ENCODE data around the gene SDE2.

DNA sequence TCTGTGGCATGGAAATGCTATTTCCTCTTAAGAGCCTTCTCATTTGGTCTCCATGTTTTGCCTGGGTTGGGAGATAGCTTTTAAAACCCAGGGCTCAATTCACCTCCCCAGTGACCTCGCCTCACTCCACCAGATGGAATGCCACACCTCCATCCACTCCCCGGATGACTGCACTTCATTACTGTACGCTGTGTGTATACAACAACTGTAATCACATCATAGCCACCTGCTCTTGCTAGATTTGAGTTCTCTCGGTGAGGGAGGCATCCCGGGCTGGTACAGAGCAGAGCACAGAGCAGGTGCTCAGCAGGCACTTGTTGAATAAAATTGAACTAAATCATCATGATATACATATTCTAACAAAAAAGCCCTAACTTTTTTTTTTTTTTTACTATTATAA, 26.0 kb downstream of the SDE2 start:
- TF ChIP-seq, protein P1, sequence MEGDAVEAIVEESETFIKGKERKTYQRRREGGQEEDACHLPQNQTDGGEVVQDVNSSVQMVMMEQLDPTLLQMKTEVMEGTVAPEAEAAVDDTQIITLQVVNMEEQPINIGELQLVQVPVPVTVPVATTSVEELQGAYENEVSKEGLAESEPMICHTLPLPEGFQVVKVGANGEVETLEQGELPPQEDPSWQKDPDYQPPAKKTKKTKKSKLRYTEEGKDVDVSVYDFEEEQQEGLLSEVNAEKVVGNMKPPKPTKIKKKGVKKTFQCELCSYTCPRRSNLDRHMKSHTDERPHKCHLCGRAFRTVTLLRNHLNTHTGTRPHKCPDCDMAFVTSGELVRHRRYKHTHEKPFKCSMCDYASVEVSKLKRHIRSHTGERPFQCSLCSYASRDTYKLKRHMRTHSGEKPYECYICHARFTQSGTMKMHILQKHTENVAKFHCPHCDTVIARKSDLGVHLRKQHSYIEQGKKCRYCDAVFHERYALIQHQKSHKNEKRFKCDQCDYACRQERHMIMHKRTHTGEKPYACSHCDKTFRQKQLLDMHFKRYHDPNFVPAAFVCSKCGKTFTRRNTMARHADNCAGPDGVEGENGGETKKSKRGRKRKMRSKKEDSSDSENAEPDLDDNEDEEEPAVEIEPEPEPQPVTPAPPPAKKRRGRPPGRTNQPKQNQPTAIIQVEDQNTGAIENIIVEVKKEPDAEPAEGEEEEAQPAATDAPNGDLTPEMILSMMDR (IDR thresholded peaks at IDR 0.05; ENCODE audit: insufficient read depth, low read length, poor library complexity, severe bottlenecking), result no peak
- TF ChIP-seq EZH2phosphoT487 (conservative IDR thresholded peaks at IDR 0.05; ENCODE audit: low read length), result no peak
